ENCODE measurements around the gene ADAM22. TPM values are rescaled to one million over a fixed set of nuclear protein-coding genes. Genes with fewer than 3 reads are reported as not detected.
"Not testable (repeated sequence)": the region's sequence is repeated elsewhere in the genome, so short reads cannot be mapped to it uniquely, and the experiment has no call there.

ADAM22 gene, protein sequence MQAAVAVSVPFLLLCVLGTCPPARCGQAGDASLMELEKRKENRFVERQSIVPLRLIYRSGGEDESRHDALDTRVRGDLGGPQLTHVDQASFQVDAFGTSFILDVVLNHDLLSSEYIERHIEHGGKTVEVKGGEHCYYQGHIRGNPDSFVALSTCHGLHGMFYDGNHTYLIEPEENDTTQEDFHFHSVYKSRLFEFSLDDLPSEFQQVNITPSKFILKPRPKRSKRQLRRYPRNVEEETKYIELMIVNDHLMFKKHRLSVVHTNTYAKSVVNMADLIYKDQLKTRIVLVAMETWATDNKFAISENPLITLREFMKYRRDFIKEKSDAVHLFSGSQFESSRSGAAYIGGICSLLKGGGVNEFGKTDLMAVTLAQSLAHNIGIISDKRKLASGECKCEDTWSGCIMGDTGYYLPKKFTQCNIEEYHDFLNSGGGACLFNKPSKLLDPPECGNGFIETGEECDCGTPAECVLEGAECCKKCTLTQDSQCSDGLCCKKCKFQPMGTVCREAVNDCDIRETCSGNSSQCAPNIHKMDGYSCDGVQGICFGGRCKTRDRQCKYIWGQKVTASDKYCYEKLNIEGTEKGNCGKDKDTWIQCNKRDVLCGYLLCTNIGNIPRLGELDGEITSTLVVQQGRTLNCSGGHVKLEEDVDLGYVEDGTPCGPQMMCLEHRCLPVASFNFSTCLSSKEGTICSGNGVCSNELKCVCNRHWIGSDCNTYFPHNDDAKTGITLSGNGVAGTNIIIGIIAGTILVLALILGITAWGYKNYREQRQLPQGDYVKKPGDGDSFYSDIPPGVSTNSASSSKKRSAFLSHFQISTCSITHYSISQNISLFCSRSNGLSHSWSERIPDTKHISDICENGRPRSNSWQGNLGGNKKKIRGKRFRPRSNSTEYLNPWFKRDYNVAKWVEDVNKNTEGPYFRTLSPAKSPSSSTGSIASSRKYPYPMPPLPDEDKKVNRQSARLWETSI
- total RNA-seq, result 2.7 TPM
- long read RNA-seq, partial matches to known transcripts, result 0 of 1 reads
- long read RNA-seq, other reads (novel, unspliced or antisense), result 1 of 1 reads

DNA sequence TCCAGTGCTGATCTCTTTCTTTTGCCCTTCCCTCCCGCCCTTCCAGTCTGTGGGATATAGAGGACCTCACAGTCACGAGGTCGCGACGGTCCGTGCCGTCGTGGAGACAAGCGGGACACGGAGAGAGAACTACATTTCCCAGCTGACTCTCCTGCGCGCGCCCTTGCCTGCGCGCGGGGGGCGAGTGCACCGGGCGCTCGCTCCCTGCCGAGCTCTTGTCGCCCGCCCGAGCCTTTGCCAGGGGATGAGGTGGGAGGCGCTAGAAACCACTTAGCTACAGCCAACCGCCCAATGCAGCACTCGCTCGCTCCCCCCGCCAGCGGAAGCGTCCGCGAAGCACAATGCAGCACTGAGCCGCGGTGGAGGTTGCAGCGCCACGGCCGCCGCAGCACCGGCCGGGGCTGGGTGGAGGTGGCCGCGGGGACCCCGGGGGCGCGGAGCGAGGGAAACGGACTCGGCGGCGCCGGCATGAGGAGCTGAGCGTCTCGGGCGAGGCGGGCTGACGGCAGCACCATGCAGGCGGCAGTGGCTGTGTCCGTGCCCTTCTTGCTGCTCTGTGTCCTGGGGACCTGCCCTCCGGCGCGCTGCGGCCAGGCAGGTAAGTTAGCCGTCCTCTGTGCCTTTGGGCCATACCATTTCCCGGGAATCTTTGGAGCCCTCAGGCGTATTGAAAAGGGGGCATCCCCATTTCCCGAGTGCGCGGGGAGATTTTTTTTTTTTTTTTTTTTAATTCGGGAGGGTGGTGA lies at the start of gene ADAM22:
ADAM22 (plus strand) TSS at position 299 of the 746 bp plus-strand sequence; CDS start at position 514, 215 bp downstream.
- intact Hi-C loops (cut with DNase I), result no loop called here
- Histone ChIP-seq H3K4me3 (peak within 1 kb of the TSS; percentile 72), H3K27ac (peak within 1 kb of the TSS; percentile 48), H3K27me3 (ENCODE audit: low read depth) (no peaks in the 10 kb centered on the region), H3K36me3 (no peaks in the 10 kb centered on the region), H3K4me1 (peaks cover 8% of the 10 kb centered on the region), H3K9me3 (no peaks in the 10 kb centered on the region)
- peak; percentile 86 for DNase-seq
- TF ChIP-seq CTCF (IDR thresholded peaks at IDR 0.05), result peak; percentile 12
- peak; percentile 98 for ATAC-seq

DNA sequence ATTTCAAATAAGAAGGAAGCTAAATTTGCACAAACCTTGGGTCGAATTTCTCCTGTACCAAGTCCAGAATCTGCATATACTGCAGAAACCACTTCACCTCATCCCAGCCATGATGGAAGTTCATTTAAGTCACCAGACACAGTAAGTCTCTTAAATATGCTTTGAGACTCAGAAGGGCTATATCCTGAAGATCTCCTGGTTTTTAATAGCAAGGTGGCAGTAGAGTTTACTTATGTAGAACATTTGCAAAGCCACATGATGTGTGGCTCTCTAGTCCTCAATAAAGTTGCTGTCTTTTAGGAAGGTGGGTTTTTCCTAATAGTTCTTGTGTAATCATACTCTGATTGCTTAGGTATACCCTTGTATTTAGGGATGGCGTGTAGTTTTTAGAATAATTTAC lies 49.0 kb upstream of the ADAM22 start:
- Histone ChIP-seq H3K4me3 (no peak overlapping the region), H3K9me3 (no peaks in the 10 kb centered on the region), H3K27ac (no peak overlapping the region), H3K36me3 (peaks cover 21% of the 10 kb centered on the region), H3K27me3 (ENCODE audit: low read depth) (no peaks in the 10 kb centered on the region), H3K4me1 (no peaks in the 10 kb centered on the region)
- ATAC-seq, result no peak
- DNase-seq, result no peak
- no peak for TF ChIP-seq CTCF (IDR thresholded peaks at IDR 0.05)
- intact Hi-C loops (cut with DNase I), result no loop called here

DNA sequence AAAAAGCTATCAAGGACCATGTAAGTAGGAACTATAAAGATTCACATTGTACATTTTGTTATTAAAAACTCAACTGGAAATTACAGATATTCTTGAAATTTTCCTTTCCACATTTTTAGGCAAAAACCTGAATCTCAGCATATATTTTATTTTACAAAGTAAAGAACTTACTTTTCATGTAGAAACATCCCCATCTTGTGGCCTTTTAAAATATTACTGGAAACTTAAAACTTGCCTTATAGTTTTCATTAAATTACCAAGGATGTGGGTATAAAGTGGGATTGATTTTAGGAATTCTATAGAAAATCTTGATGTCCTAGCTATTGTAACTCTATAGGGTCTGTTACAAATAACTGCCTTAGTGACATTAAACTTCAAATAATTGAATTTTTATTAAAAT lies 47.2 kb upstream of the ADAM22 start:
- no peak for DNase-seq
- intact Hi-C loops (cut with DNase I), result no loop called here

GRCh38 chr7:87895363-87895762 lies 38.7 kb upstream of the ADAM22 start:
- Histone ChIP-seq H3K4me3 (no peak overlapping the region), H3K27me3 (ENCODE audit: low read depth) (no peaks in the 10 kb centered on the region), H3K9me3 (no peaks in the 10 kb centered on the region), H3K36me3 (peaks cover 8% of the 10 kb centered on the region), H3K27ac (no peak overlapping the region), H3K4me1 (no peaks in the 10 kb centered on the region)
- intact Hi-C loops (cut with DNase I), result no loop called here
- no peak for DNase-seq
- ATAC-seq, result no peak
- TF ChIP-seq CTCF (IDR thresholded peaks at IDR 0.05), result no peak

More for the DNA sequence above, 47.2 kb upstream of the ADAM22 start:
- Histone ChIP-seq H3K4me1 (no peaks in the 10 kb centered on the region), H3K9me3 (no peaks in the 10 kb centered on the region), H3K27me3 (ENCODE audit: low read depth) (no peaks in the 10 kb centered on the region), H3K4me3 (no peak overlapping the region), H3K27ac (no peak overlapping the region), H3K36me3 (peaks cover 21% of the 10 kb centered on the region)
- ATAC-seq, result no peak
- peak; percentile 49 for TF ChIP-seq CTCF (IDR thresholded peaks at IDR 0.05)

- Histone ChIP-seq H3K27me3 (ENCODE audit: low read depth) (no peaks in the 10 kb centered on the region), H3K36me3 (peaks cover 6% of the 10 kb centered on the region), H3K27ac (no peak overlapping the region), H3K4me1 (no peaks in the 10 kb centered on the region), H3K9me3 (no peaks in the 10 kb centered on the region), H3K4me3 (no peak overlapping the region)
- ATAC-seq (no peak), DNase-seq (no peak)
- intact Hi-C loops (cut with DNase I), result no loop called here
- TF ChIP-seq CTCF (IDR thresholded peaks at IDR 0.05), result no peak
These were observed 34.8 kb upstream of the ADAM22 start for GRCh38 chr7:87899255-87899654.

GRCh38 chr7:87907136-87907906 lies 26.7 kb upstream of the ADAM22 start:
- H3K27ac ChIP-seq; H3K36me3 ChIP-seq; H3K4me1 ChIP-seq; intact Hi-C loops (cut with DNase I); H3K27me3 ChIP-seq (ENCODE audit: low read depth); H3K9me3 ChIP-seq; H3K4me3 ChIP-seq; DNase-seq; ATAC-seq: not testable (repeated sequence)

GRCh38 chr7:87908814-87909213 lies 25.2 kb upstream of the ADAM22 start:
- H3K4me3 ChIP-seq; ATAC-seq; H3K9me3 ChIP-seq; H3K36me3 ChIP-seq; H3K27ac ChIP-seq; H3K4me1 ChIP-seq; DNase-seq; H3K27me3 ChIP-seq (ENCODE audit: low read depth); intact Hi-C loops (cut with DNase I): not testable (repeated sequence)

Measured in lower lobe of right lung (tissue), 2 donors.